HG03159 (cell line): ENCODE results near the gene EFCAB8.

ENCODE experiments used
- ATAC-seq: cut with Tn5 transposase; IDR thresholded peaks from one replicate; pipeline ENCODE4 v1.9.1; 2021; ENCODE audit warnings: mild to moderate bottlenecking, moderate library complexity; ENCODE audit not compliant: unreplicated experiment

EFCAB8 gene

GRCh38 chr20:33005908-33006775 is 147.4 kb downstream of the EFCAB8 start:
- no peak for ATAC-seq

GRCh38 chr20:33006776-33007375 is 148.2 kb downstream of the EFCAB8 start:
- no peak for ATAC-seq

- no peak for ATAC-seq
Measured at GRCh38 chr20:33007376-33008335, 148.9 kb downstream of the EFCAB8 start, which contains the start of gene BPIFB2. TSS of gene BPIFB2 (plus strand) at chr20:33007704. CDS start at chr20:33008575, 871 bp downstream.

- no peak for ATAC-seq
Measured at GRCh38 chr20:33008336-33009213, 149.9 kb downstream of the EFCAB8 start.

- ATAC-seq = no peak
Measured at GRCh38 chr20:33009214-33010132, 150.8 kb downstream of the EFCAB8 start.

GRCh38 chr20:33010133-33010504 is 151.4 kb downstream of the EFCAB8 start:
- no peak for ATAC-seq

GRCh38 chr20:33010674-33011449 is 152.1 kb downstream of the EFCAB8 start:
- ATAC-seq = no peak
